ENCODE measurements around the gene KIRREL3.

Gene KIRREL3

DNA sequence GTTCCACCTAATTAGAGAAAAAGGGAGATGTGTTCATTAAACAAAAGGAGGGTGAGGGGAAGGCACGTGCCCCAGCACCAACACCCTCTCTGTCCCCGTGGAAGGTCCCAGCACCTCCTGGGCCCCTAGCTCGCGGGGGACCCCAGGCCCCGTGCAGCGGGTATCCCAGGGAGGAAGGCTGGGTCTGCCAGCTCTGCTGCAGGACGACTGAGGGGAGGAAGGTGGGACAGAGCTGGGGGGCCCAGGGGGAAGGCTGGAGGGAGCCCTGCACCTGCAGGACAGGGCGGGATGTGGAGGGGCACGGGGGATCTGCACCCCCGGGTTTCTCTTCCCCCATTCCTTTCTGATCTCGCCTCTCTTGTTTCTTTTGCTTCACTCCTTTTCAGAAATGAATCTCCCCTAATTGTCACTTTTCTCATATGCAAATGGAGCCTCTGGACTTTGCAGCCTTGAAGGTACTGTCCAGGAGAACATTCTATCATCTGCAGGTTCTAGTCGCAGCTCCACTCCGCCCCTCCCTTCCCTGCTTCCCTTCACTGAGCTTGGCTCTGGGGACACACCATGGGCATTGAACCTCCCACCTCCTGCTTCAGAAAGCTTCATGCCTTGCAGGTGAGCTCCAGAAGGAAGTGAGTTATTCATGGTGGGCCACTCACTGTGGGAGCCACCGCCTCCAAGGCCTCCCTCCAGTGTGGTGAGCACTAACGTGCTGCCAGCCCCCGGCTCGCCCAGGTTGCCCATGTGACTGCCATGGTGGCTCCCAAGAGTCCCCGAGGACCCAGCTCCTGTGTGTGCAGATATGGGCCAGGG, 534.1 kb downstream of the KIRREL3 start:
- Histone ChIP-seq H3K4me2 (ENCODE audit: insufficient read depth, low read length, poor library complexity, severe bottlenecking) (no peak overlapping the region), H4K8ac (ENCODE audit: low read depth, low read length) (no peak overlapping the region)
- WGBS, 2 donors (ENCODE audit: extremely low coverage in 2 of 2, insufficient read length in 2 of 2, insufficient replicate concordance in 1 of 2) = no CpG with 5 or more reads among the region's 18 CpGs

DNA sequence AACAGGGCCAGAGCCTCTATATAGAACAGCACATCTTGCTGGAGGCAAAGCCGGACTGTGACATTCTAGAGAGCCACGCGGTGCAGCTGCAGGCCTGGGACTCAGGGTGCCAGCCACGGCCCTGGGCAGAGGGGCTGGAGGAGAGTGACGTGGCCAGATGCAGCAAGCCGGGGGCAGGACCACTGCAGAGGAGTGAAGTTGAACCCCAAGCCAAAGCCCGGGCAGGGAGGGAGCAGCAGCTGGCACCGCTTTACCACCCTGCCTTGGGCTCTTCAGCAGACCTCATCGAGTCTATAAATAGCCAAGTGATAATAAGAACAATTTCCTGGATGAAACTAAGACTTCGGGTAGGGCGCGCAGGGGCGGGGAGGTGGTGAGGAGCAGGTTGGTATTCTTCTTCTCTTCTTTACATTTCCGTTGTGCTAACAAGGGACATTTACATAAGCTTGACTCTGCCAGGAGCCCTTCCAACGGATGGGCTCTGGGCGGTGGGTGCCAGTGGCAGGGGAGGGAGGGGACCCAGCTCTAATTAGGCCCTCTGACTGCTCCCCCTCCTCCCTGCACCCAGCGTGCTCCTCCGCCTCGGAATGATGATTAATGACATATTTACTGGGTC, 534.9 kb downstream of the KIRREL3 start:
- Histone ChIP-seq H2BK12ac (ENCODE audit: low read length) (no peak overlapping the region), H3K23ac (ENCODE audit: low read depth, low read length, poor library complexity) (no peak overlapping the region), H3K9ac (ENCODE audit: low read depth, low read length, poor library complexity) (peak overlapping the region; percentile 54), H2BK5ac (ENCODE audit: low read length) (peak overlapping the region; percentile 89), H4K91ac (ENCODE audit: low read depth, low read length, poor library complexity) (no peak overlapping the region), H3K14ac (ENCODE audit: low read length) (no peak overlapping the region), H2AFZ (ENCODE audit: low read length) (no peak overlapping the region), H3K4ac (ENCODE audit: low read length) (peak overlapping the region; percentile 61), H3K4me2 (ENCODE audit: insufficient read depth, low read length, poor library complexity, severe bottlenecking) (no peak overlapping the region), H3K27me3 (ENCODE audit: control insufficient read depth in 3 of 3, insufficient read depth in 3 of 3, low read depth in 1 of 3, low read length in 3 of 3) (peaks cover 0 to 36% (median 0%) of the 10 kb centered on the region in 3 experiments), H3K4me1 (ENCODE audit: control insufficient read depth in 2 of 2, insufficient read depth in 1 of 2, low read depth in 1 of 2, low read length in 2 of 2) (no peaks in the 10 kb centered on the region), H3K9me3 (replicated peaks in 1 of 2; ENCODE audit: control insufficient read depth in 2 of 2, insufficient read depth in 1 of 2, low read depth in 1 of 2, low read length in 2 of 2) (no peaks in the 10 kb centered on the region), H3K27ac (replicated peaks; ENCODE audit: low read length) (no peak overlapping the region), H3K18ac (ENCODE audit: low read length) (peak overlapping the region; percentile 89), H3K79me1 (ENCODE audit: low read depth, low read length) (no peaks in the 10 kb centered on the region), H2BK120ac (ENCODE audit: low read depth, low read length) (no peak overlapping the region), H2AK5ac (ENCODE audit: low read depth, low read length) (no peak overlapping the region), H3K36me3 (replicated peaks in 1 of 2; ENCODE audit: control insufficient read depth in 2 of 2, insufficient read depth in 2 of 2, low read length in 2 of 2) (no peaks in the 10 kb centered on the region), H4K8ac (ENCODE audit: low read depth, low read length) (peak overlapping the region; percentile 54), H3K4me3 (ENCODE audit: low read length in 2 of 2) (no peak overlapping the region), H2BK15ac (ENCODE audit: low read length) (peak overlapping the region; percentile 33)
- WGBS, 2 donors (ENCODE audit: extremely low coverage in 2 of 2, insufficient read length in 2 of 2, insufficient replicate concordance in 1 of 2) = no CpG with 5 or more reads among the region's 19 CpGs
- no peak for DNase-seq (ENCODE audit: low spot score)

More for the DNA sequence above, 534.1 kb downstream of the KIRREL3 start:
- peak overlapping the region; percentile 2 for H2BK12ac ChIP-seq (ENCODE audit: low read length)
- no peak overlapping the region for H3K23ac ChIP-seq (ENCODE audit: low read depth, low read length, poor library complexity)
- no peak overlapping the region for H3K4me3 ChIP-seq (ENCODE audit: low read length in 2 of 2)
- H3K4ac ChIP-seq (ENCODE audit: low read length) = peak overlapping the region; percentile 43
- no peak overlapping the region for H3K9ac ChIP-seq (ENCODE audit: low read depth, low read length, poor library complexity)
- peak overlapping the region; percentile 63 for H3K14ac ChIP-seq (ENCODE audit: low read length)
- DNase-seq (ENCODE audit: low spot score) = no peak
- peak overlapping the region; percentile 67 for H2AK5ac ChIP-seq (ENCODE audit: low read depth, low read length)
- no peak overlapping the region for H2BK120ac ChIP-seq (ENCODE audit: low read depth, low read length)
- H2AFZ ChIP-seq (ENCODE audit: low read length) = no peak overlapping the region
- peaks cover 0 to 30% (median 0%) of the 10 kb centered on the region in 3 experiments for H3K27me3 ChIP-seq (ENCODE audit: control insufficient read depth in 3 of 3, insufficient read depth in 3 of 3, low read depth in 1 of 3, low read length in 3 of 3)
- no peaks in the 10 kb centered on the region for H3K4me1 ChIP-seq (ENCODE audit: control insufficient read depth in 2 of 2, insufficient read depth in 1 of 2, low read depth in 1 of 2, low read length in 2 of 2)
- H3K36me3 ChIP-seq (replicated peaks in 1 of 2; ENCODE audit: control insufficient read depth in 2 of 2, insufficient read depth in 2 of 2, low read length in 2 of 2) = no peaks in the 10 kb centered on the region
- H2BK15ac ChIP-seq (ENCODE audit: low read length) = no peak overlapping the region
- H4K91ac ChIP-seq (ENCODE audit: low read depth, low read length, poor library complexity) = no peak overlapping the region
- H2BK5ac ChIP-seq (ENCODE audit: low read length) = no peak overlapping the region
- H3K9me3 ChIP-seq (replicated peaks in 1 of 2; ENCODE audit: control insufficient read depth in 2 of 2, insufficient read depth in 1 of 2, low read depth in 1 of 2, low read length in 2 of 2) = no peaks in the 10 kb centered on the region
- no peak overlapping the region for H3K27ac ChIP-seq (replicated peaks; ENCODE audit: low read length)
- peak overlapping the region; percentile 72 for H3K18ac ChIP-seq (ENCODE audit: low read length)
- no peaks in the 10 kb centered on the region for H3K79me1 ChIP-seq (ENCODE audit: low read depth, low read length)

DNA sequence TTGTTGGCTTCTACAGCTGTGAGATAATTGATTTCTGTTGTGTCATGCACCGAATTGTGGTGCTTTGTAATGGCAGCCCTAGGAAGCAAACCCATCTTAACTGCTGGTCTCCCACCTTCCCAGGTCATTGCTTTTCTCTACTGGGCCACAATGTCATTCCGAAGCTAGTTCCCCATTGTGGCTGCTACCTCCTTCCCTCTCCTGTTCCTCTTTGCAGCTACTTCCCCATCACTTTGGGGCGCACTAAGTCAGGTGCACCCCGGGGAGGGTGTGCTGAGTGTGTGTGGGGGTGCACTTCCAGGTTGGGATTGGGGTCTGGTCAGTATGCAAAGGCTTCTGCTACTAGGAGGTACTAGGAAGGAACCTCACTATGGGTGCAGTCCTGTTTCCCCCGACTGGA, 535.8 kb downstream of the KIRREL3 start:
- Histone ChIP-seq H3K4ac (ENCODE audit: low read length) (no peak overlapping the region), H3K79me1 (ENCODE audit: low read depth, low read length) (no peaks in the 10 kb centered on the region), H3K27ac (replicated peaks; ENCODE audit: low read length) (no peak overlapping the region), H2AFZ (ENCODE audit: low read length) (no peak overlapping the region), H3K4me1 (ENCODE audit: control insufficient read depth in 2 of 2, insufficient read depth in 1 of 2, low read depth in 1 of 2, low read length in 2 of 2) (peaks cover 0 to 3% of the 10 kb centered on the region in 2 donors), H4K8ac (ENCODE audit: low read depth, low read length) (no peak overlapping the region), H3K14ac (ENCODE audit: low read length) (no peak overlapping the region), H3K9me3 (replicated peaks in 1 of 2; ENCODE audit: control insufficient read depth in 2 of 2, insufficient read depth in 1 of 2, low read depth in 1 of 2, low read length in 2 of 2) (no peaks in the 10 kb centered on the region), H2AK5ac (ENCODE audit: low read depth, low read length) (no peak overlapping the region), H3K27me3 (ENCODE audit: control insufficient read depth in 3 of 3, insufficient read depth in 3 of 3, low read depth in 1 of 3, low read length in 3 of 3) (peaks cover 0 to 41% (median 0%) of the 10 kb centered on the region in 3 experiments), H3K23ac (ENCODE audit: low read depth, low read length, poor library complexity) (no peak overlapping the region), H2BK15ac (ENCODE audit: low read length) (no peak overlapping the region), H3K9ac (ENCODE audit: low read depth, low read length, poor library complexity) (no peak overlapping the region), H3K36me3 (replicated peaks in 1 of 2; ENCODE audit: control insufficient read depth in 2 of 2, insufficient read depth in 2 of 2, low read length in 2 of 2) (no peaks in the 10 kb centered on the region), H2BK120ac (ENCODE audit: low read depth, low read length) (no peak overlapping the region), H3K4me2 (ENCODE audit: insufficient read depth, low read length, poor library complexity, severe bottlenecking) (no peak overlapping the region), H2BK5ac (ENCODE audit: low read length) (peak overlapping the region; percentile 89), H3K18ac (ENCODE audit: low read length) (no peak overlapping the region), H2BK12ac (ENCODE audit: low read length) (no peak overlapping the region), H3K4me3 (ENCODE audit: low read length in 2 of 2) (no peak overlapping the region), H4K91ac (ENCODE audit: low read depth, low read length, poor library complexity) (no peak overlapping the region)
- no CpG with 5 or more reads among the region's 5 CpGs for WGBS, 2 donors (ENCODE audit: extremely low coverage in 2 of 2, insufficient read length in 2 of 2, insufficient replicate concordance in 1 of 2)
- DNase-seq (ENCODE audit: low spot score) = no peak

GRCh38 chr11:126462422-126462821, 538.1 kb downstream of the KIRREL3 start:
- H3K36me3 ChIP-seq (replicated peaks in 1 of 2; ENCODE audit: control insufficient read depth in 2 of 2, insufficient read depth in 2 of 2, low read length in 2 of 2) = no peaks in the 10 kb centered on the region
- no peak for DNase-seq (ENCODE audit: low spot score)
- no peak overlapping the region for H2BK15ac ChIP-seq (ENCODE audit: low read length)
- H4K8ac ChIP-seq (ENCODE audit: low read depth, low read length) = no peak overlapping the region
- H2BK120ac ChIP-seq (ENCODE audit: low read depth, low read length) = no peak overlapping the region
- no peak overlapping the region for H3K4ac ChIP-seq (ENCODE audit: low read length)
- H3K27me3 ChIP-seq (ENCODE audit: control insufficient read depth in 3 of 3, insufficient read depth in 3 of 3, low read depth in 1 of 3, low read length in 3 of 3) = peaks cover 0 to 41% (median 0%) of the 10 kb centered on the region in 3 experiments
- H3K23ac ChIP-seq (ENCODE audit: low read depth, low read length, poor library complexity) = no peak overlapping the region
- H3K27ac ChIP-seq (replicated peaks; ENCODE audit: low read length) = no peak overlapping the region
- no peak overlapping the region for H3K18ac ChIP-seq (ENCODE audit: low read length)
- H3K79me1 ChIP-seq (ENCODE audit: low read depth, low read length) = no peaks in the 10 kb centered on the region
- no peak overlapping the region for H2BK5ac ChIP-seq (ENCODE audit: low read length)
- no peak overlapping the region for H2AFZ ChIP-seq (ENCODE audit: low read length)
- no peak overlapping the region for H3K4me3 ChIP-seq (ENCODE audit: low read length in 2 of 2)
- no peak overlapping the region for H3K14ac ChIP-seq (ENCODE audit: low read length)
- no CpG with 5 or more reads among the region's 7 CpGs for WGBS, 2 donors (ENCODE audit: extremely low coverage in 2 of 2, insufficient read length in 2 of 2, insufficient replicate concordance in 1 of 2)
- H3K9me3 ChIP-seq (replicated peaks in 1 of 2; ENCODE audit: control insufficient read depth in 2 of 2, insufficient read depth in 1 of 2, low read depth in 1 of 2, low read length in 2 of 2) = no peaks in the 10 kb centered on the region
- no peak overlapping the region for H3K9ac ChIP-seq (ENCODE audit: low read depth, low read length, poor library complexity)
- H4K91ac ChIP-seq (ENCODE audit: low read depth, low read length, poor library complexity) = no peak overlapping the region
- no peak overlapping the region for H2AK5ac ChIP-seq (ENCODE audit: low read depth, low read length)
- peaks cover 0 to 4% of the 10 kb centered on the region in 2 donors for H3K4me1 ChIP-seq (ENCODE audit: control insufficient read depth in 2 of 2, insufficient read depth in 1 of 2, low read depth in 1 of 2, low read length in 2 of 2)
- H2BK12ac ChIP-seq (ENCODE audit: low read length) = no peak overlapping the region
- H3K4me2 ChIP-seq (ENCODE audit: insufficient read depth, low read length, poor library complexity, severe bottlenecking) = no peak overlapping the region

Data from neuronal stem cell (in vitro differentiated cells).